ENCODE measurements around the gene BRAT1. TPM values are rescaled to one million over a fixed set of nuclear protein-coding genes. Genes with fewer than 3 reads are reported as not detected.

BRAT1 gene
- polyA plus RNA-seq, 1 experiment, result 6.2 TPM

GRCh38 chr7:2575046-2575732 is 19.9 kb upstream of the BRAT1 start:
- Histone ChIP-seq H3K27me3 (ENCODE audit: control insufficient read depth, insufficient read depth, low read length) (no peaks in the 10 kb centered on the region), H3K9me3 (ENCODE audit: control insufficient read depth, insufficient read depth, low read length) (no peaks in the 10 kb centered on the region; the same call in 1 of the 2 replicates), H3K4me3 (ENCODE audit: low read depth, low read length) (no peak overlapping the region), H3K27ac (ENCODE audit: low read depth, low read length) (no peak overlapping the region)
- POLR2A ChIA-PET, result no interaction called here
- no peak for DNase-seq (ENCODE audit: low read depth, low spot score)
- TF ChIP-seq CTCF (IDR thresholded peaks at IDR 0.05; ENCODE audit: low read depth, low read length), result no peak
- CTCF ChIA-PET, result interaction anchor here (0.6 to 1.0 kb wide), 2 partner anchors 106 to 135 kb away, joined by 3 read pairs; no protein-coding TSS in a partner anchor

- Histone ChIP-seq H3K27me3 (ENCODE audit: control insufficient read depth, insufficient read depth, low read length) (no peaks in the 10 kb centered on the region), H3K4me3 (ENCODE audit: low read depth, low read length) (no peak overlapping the region), H3K9me3 (ENCODE audit: control insufficient read depth, insufficient read depth, low read length) (no peaks in the 10 kb centered on the region; the same call in 1 of the 2 replicates), H3K27ac (ENCODE audit: low read depth, low read length) (no peak overlapping the region)
- no peak for TF ChIP-seq CTCF (IDR thresholded peaks at IDR 0.05; ENCODE audit: low read depth, low read length)
- CTCF ChIA-PET, result interaction anchor here (1.0 kb wide), 1 partner anchor 107 kb away, joined by 3 read pairs; no protein-coding TSS in a partner anchor
- POLR2A ChIA-PET, result no interaction called here
- DNase-seq (ENCODE audit: low read depth, low spot score), result no peak
These were observed 18.4 kb upstream of the BRAT1 start for GRCh38 chr7:2573761-2574160.

DNA sequence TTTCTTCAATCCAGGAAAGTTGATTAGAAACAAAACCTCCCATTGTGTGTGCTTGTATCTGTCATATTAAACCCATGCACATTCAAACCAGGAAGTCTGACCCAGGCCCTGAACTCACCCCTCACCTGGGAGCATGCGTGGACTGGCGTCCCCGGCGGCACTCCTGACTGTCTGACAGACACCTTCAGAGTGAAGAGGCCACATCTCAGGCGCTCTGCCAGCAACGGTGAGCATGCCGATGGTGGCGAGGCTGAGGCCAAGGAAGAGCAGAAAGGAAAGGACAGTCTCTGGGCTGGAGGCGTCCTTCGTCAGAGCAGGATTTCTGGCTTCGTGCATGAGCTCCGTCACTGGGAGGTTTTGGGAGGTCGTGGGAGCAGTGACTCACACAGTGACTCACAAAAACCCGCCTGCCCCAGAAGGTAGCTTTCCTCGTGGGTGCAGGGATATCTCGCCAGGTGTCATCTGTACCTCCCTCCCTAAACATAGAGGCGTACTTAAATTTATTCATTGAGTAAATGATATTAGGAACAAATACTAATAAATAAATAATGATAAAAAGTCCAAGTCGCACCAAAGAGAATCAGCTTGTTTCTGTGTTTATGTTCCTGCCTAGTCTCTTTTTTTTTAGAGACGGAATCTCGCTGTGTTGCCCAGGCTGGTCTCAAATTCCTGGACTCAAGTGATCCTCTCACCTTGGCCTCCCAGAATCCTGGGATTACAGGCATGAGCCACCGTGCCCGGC is 16.9 kb upstream of the BRAT1 start:
- no peak overlapping the region for H3K27ac ChIP-seq (ENCODE audit: low read depth, low read length)
- TF ChIP-seq CTCF (IDR thresholded peaks at IDR 0.05; ENCODE audit: low read depth, low read length), result no peak
- H3K9me3 ChIP-seq (ENCODE audit: control insufficient read depth, insufficient read depth, low read length), result no peaks in the 10 kb centered on the region; the same call in 1 of the 2 replicates
- DNase-seq (ENCODE audit: low read depth, low spot score), result no peak
- ChIA-PET CTCF (no interaction called here), POLR2A (interaction anchor here (0.9 to 1.6 kb wide), 2 partner anchors 59 to 156 kb away, joined by 4 read pairs; partner anchors contain the start of gene TTYH3)
- H3K4me3 ChIP-seq (ENCODE audit: low read depth, low read length), result no peak overlapping the region
- no peaks in the 10 kb centered on the region for H3K27me3 ChIP-seq (ENCODE audit: control insufficient read depth, insufficient read depth, low read length)

GRCh38 chr7:2571409-2571808 is 16.1 kb upstream of the BRAT1 start:
- POLR2A ChIA-PET, result interaction anchor here (1.6 kb wide), 1 partner anchor 60 kb away, joined by 4 read pairs; the partner anchor contains the start of gene TTYH3
- CTCF ChIA-PET, result interaction anchor here (1.3 kb wide), 1 partner anchor 139 kb away, joined by 3 read pairs; no protein-coding TSS in a partner anchor
- Histone ChIP-seq H3K27ac (ENCODE audit: low read depth, low read length) (no peak overlapping the region), H3K4me3 (ENCODE audit: low read depth, low read length) (no peak overlapping the region), H3K9me3 (ENCODE audit: control insufficient read depth, insufficient read depth, low read length) (no peaks in the 10 kb centered on the region; the same call in 1 of the 2 replicates), H3K27me3 (ENCODE audit: control insufficient read depth, insufficient read depth, low read length) (no peaks in the 10 kb centered on the region)
- DNase-seq (ENCODE audit: low read depth, low spot score), result no peak
- no peak for TF ChIP-seq CTCF (IDR thresholded peaks at IDR 0.05; ENCODE audit: low read depth, low read length)

- no peak overlapping the region for H3K27ac ChIP-seq (ENCODE audit: low read depth, low read length)
- DNase-seq (ENCODE audit: low read depth, low spot score), result no peak
- H3K9me3 ChIP-seq (ENCODE audit: control insufficient read depth, insufficient read depth, low read length), result no peaks in the 10 kb centered on the region
- H3K4me3 ChIP-seq (ENCODE audit: low read depth, low read length), result no peak overlapping the region
- ChIA-PET POLR2A (no interaction called here), CTCF (no interaction called here)
- TF ChIP-seq CTCF (IDR thresholded peaks at IDR 0.05; ENCODE audit: low read depth, low read length), result no peak
- no peaks in the 10 kb centered on the region for H3K27me3 ChIP-seq (ENCODE audit: control insufficient read depth, insufficient read depth, low read length)
These were observed 14.7 kb upstream of the BRAT1 start for GRCh38 chr7:2570021-2570420.

Data from AG04450 (cell line).